ENCODE results near the gene TLL2.

Gene TLL2

GRCh38 chr10:96402417-96403305 lies 111.1 kb downstream of the TLL2 start:
- no peak overlapping the region for H3K4me3 ChIP-seq (ENCODE audit: low read depth, low read length)
- TF ChIP-seq CTCF (IDR thresholded peaks at IDR 0.05; ENCODE audit: low read depth, low read length): no peak

GRCh38 chr10:96401036-96401435 lies 112.7 kb downstream of the TLL2 start:
- no peak overlapping the region for H3K4me3 ChIP-seq (ENCODE audit: low read depth, low read length)
- TF ChIP-seq CTCF (IDR thresholded peaks at IDR 0.05; ENCODE audit: low read depth, low read length): no peak

GRCh38 chr10:96400465-96400864 lies 113.3 kb downstream of the TLL2 start:
- TF ChIP-seq CTCF (IDR thresholded peaks at IDR 0.05; ENCODE audit: low read depth, low read length): no peak
- H3K4me3 ChIP-seq (ENCODE audit: low read depth, low read length): no peak overlapping the region

GRCh38 chr10:96397902-96398301 lies 115.8 kb downstream of the TLL2 start:
- H3K4me3 ChIP-seq (ENCODE audit: low read depth, low read length): no peak overlapping the region
- no peak for TF ChIP-seq CTCF (IDR thresholded peaks at IDR 0.05; ENCODE audit: low read depth, low read length)

GRCh38 chr10:96395931-96396877 lies 117.5 kb downstream of the TLL2 start:
- TF ChIP-seq CTCF (IDR thresholded peaks at IDR 0.05; ENCODE audit: low read depth, low read length): peak; percentile 83
- no peak overlapping the region for H3K4me3 ChIP-seq (ENCODE audit: low read depth, low read length)

GRCh38 chr10:96390460-96390864 lies 123.3 kb downstream of the TLL2 start:
- H3K4me3 ChIP-seq (ENCODE audit: low read depth, low read length): no peak overlapping the region
- no peak for TF ChIP-seq CTCF (IDR thresholded peaks at IDR 0.05; ENCODE audit: low read depth, low read length)

All from WI38 (cell line).